ENCODE results near the gene ZBBX. TPM values are rescaled to one million over a fixed set of nuclear protein-coding genes. Genes with fewer than 3 reads are reported as not detected.

ZBBX gene
- total and polyA plus RNA-seq, 2 of the 8 experiments (the other 6 are each of a cell fraction or from before 2014, with no cell fraction given): 0.17 to 0.84 TPM

- no peaks in the 10 kb centered on the region for H3K79me1 ChIP-seq (ENCODE audit: low read depth, low read length)
Observed at GRCh38 chr3:167409611-167410010, 29.5 kb upstream of the ZBBX start.

More at GRCh38 chr3:167409611-167410010, 29.5 kb upstream of the ZBBX start:
- Histone ChIP-seq H2BK12ac (ENCODE audit: low read depth, low read length) (no peak overlapping the region), H3K14ac (ENCODE audit: insufficient read length) (no peak overlapping the region), H2BK15ac (ENCODE audit: low read length) (no peak overlapping the region), H4K5ac (ENCODE audit: insufficient read length, low read depth, low read length) (no peak overlapping the region), H3K4me2 (ENCODE audit: insufficient read depth in 1 of 2, low read depth in 2 of 2, low read length in 2 of 2) (no peak overlapping the region), H2BK5ac (ENCODE audit: low read depth, low read length) (no peak overlapping the region), H4K20me1 (replicated peaks in 1 of 2; ENCODE audit: control insufficient read depth in 1 of 2, insufficient read depth in 2 of 2, low read length in 2 of 2) (no peaks in the 10 kb centered on the region), H3K9me3 (ENCODE audit: insufficient read depth in 2 of 2, low read depth in 1 of 2, low read length in 1 of 2) (no peaks in the 10 kb centered on the region), H3K23ac (ENCODE audit: insufficient read length) (no peak overlapping the region), H2BK20ac (ENCODE audit: low read length) (no peak overlapping the region), H2AFZ (ENCODE audit: low read length) (no peak overlapping the region), H3K18ac (ENCODE audit: extremely low read depth, low read length) (no peak overlapping the region), H3K79me2 (ENCODE audit: control insufficient read depth in 1 of 2, insufficient read depth in 2 of 2, low read length in 2 of 2) (no peaks in the 10 kb centered on the region), H2BK120ac (replicated peaks; ENCODE audit: low read depth, low read length) (no peak overlapping the region), H4K8ac (ENCODE audit: extremely low read depth, insufficient read depth, low read length) (no peak overlapping the region), H3K56ac (replicated peaks; ENCODE audit: insufficient read length, low read depth, low read length) (no peak overlapping the region), H3K9ac (replicated peaks in 1 of 4; ENCODE audit: extremely low read depth in 1 of 4, low read depth in 3 of 4, low read length in 3 of 4) (no peak overlapping the region), H3K23me2 (ENCODE audit: low read depth, low read length) (no peaks in the 10 kb centered on the region), H2AK5ac (ENCODE audit: low read depth, low read length) (no peak overlapping the region), H3K4me1 (replicated peaks in 1 of 4; ENCODE audit: control insufficient read depth in 3 of 4, insufficient read depth in 4 of 4, low read length in 3 of 4) (no peaks in the 10 kb centered on the region; a peak in 1 of 7 replicates), H3K4me3 (ENCODE audit: extremely low read depth in 1 of 4, insufficient read depth in 2 of 4, low read depth in 3 of 4, low read length in 4 of 4) (no peak overlapping the region), H3K36me3 (ENCODE audit: control insufficient read depth in 2 of 4, insufficient read depth in 4 of 4, low read length in 3 of 4) (no peaks in the 10 kb centered on the region), H4K91ac (replicated peaks; ENCODE audit: insufficient read length, low read length) (no peak overlapping the region), H3K27ac (ENCODE audit: low read depth, low read length) (no peak overlapping the region), H3K27me3 (replicated peaks in 1 of 4; ENCODE audit: control insufficient read depth in 3 of 4, extremely low read depth in 1 of 4, insufficient read depth in 3 of 4, low read length in 3 of 4) (no peaks in the 10 kb centered on the region), H3K4ac (replicated peaks; ENCODE audit: insufficient read length, low read depth, low read length) (no peak overlapping the region)
- FAIRE-seq: no peak
- no peak for DNase-seq (ENCODE audit: low read depth in 1 of 2, low spot score in 2 of 2)
- TF ChIP-seq SUZ12 (IDR thresholded peaks at IDR 0.05; ENCODE audit: low read length): no peak
- 83% methylated on average over 1 of the region's 1 CpG; no CpG with 5 or more reads in 1 of the 2 experiments for WGBS, 2 experiments (ENCODE audit: extremely low coverage in 1 of 2, insufficient coverage in 1 of 2, insufficient read length in 1 of 2, insufficient replicate concordance in 2 of 2, low coverage in 1 of 2, low lambda C conversion rate in 2 of 2, missing lambda C conversion rate in 1 of 2)
- ChIA-PET CTCF (ENCODE audit: partially characterized antibody) (interaction anchor here (0.6 to 2.9 kb wide), 7 partner anchors 12 to 275 kb away, joined by 3 to 28 read pairs (median 5); partner anchors contain the start of gene ZBBX), POLR2A (ENCODE audit: partially characterized antibody) (no interaction called here)
